ENCODE measurements around the gene SRSF3. TPM values are rescaled to one million over a fixed set of nuclear protein-coding genes. Genes with fewer than 3 reads are reported as not detected.
"Not testable (repeated sequence)": the region's sequence is repeated elsewhere in the genome, so short reads cannot be mapped to it uniquely, and the experiment has no call there.

The SRSF3 gene
- total RNA-seq, 1 experiment from 2014 or later, result 297 TPM

DNA sequence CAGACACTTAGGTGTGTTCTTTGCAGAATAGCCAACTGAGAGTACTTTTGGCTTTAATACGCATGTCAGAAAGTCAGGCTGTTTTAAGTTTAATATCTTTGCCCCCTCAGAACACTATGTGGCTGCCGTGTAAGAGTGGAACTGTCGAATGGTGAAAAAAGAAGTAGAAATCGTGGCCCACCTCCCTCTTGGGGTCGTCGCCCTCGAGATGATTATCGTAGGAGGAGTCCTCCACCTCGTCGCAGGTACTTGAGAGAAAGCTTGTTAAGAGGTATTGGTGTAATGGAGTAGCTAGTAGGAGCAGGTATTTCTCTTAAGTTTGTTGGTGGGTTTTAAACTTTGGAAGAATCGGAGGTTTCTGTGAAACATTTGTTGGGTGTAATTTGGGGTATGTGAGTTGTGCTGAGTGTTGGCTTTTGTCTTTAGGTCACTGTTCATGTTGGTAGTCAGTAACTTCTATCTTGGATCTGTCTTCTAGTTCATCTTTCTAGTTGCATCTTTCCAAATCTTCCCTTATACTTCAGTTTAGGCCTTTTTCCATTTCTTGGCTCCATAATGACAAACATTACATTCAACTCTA, 4.7 kb downstream of the SRSF3 start:
- TF ChIP-seq EZH2phosphoT487 (IDR thresholded peaks at IDR 0.05; ENCODE audit: borderline replicate concordance, low read length), result no peak
- TF ChIP-seq, protein P1, sequence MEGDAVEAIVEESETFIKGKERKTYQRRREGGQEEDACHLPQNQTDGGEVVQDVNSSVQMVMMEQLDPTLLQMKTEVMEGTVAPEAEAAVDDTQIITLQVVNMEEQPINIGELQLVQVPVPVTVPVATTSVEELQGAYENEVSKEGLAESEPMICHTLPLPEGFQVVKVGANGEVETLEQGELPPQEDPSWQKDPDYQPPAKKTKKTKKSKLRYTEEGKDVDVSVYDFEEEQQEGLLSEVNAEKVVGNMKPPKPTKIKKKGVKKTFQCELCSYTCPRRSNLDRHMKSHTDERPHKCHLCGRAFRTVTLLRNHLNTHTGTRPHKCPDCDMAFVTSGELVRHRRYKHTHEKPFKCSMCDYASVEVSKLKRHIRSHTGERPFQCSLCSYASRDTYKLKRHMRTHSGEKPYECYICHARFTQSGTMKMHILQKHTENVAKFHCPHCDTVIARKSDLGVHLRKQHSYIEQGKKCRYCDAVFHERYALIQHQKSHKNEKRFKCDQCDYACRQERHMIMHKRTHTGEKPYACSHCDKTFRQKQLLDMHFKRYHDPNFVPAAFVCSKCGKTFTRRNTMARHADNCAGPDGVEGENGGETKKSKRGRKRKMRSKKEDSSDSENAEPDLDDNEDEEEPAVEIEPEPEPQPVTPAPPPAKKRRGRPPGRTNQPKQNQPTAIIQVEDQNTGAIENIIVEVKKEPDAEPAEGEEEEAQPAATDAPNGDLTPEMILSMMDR (conservative IDR thresholded peaks at IDR 0.05; ENCODE audit: low read depth, low read length), result no peak
- TF ChIP-seq EZH2 (IDR thresholded peaks at IDR 0.05; ENCODE audit: low read length, unreplicated experiment), result no peak
- Histone ChIP-seq H3K27ac (ENCODE audit: low read length) (no peak overlapping the region), H3K27me3 (ENCODE audit: low read length) (no peaks in the 10 kb centered on the region), H3K4me3 (ENCODE audit: low read length) (peak overlapping the region; percentile 88), H2AFZ (ENCODE audit: low read length) (no peak overlapping the region), H3F3A (ENCODE audit: low read length, unreplicated experiment) (peaks cover 17% of the 10 kb centered on the region), H4K20me1 (ENCODE audit: low read length) (peaks cover 94% of the 10 kb centered on the region), H3K79me2 (ENCODE audit: low read length) (peaks cover 97% of the 10 kb centered on the region), H3K9me2 (replicated peaks; ENCODE audit: low read length) (no peaks in the 10 kb centered on the region), H3K36me3 (ENCODE audit: low read depth, low read length) (peaks cover 92% of the 10 kb centered on the region), H3K9ac (ENCODE audit: low read length) (no peak overlapping the region), H3K4me2 (ENCODE audit: low read length) (peak overlapping the region; percentile 89), H3K9me3 (ENCODE audit: low read length) (no peaks in the 10 kb centered on the region), H3K4me1 (ENCODE audit: insufficient read depth, low read length) (peaks cover 36% of the 10 kb centered on the region)
- no peak for DNase-seq
- no TSS peak for BruUV-seq (replicated peaks)
- intact Hi-C loops (cut with micrococcal nuclease), result no loop called here
- ChIA-PET CTCF (no interaction called here), POLR2A (ENCODE audit: unreplicated experiment) (interaction anchor here (0.7 to 0.8 kb wide), 2 partner anchors 13 to 478 kb away, joined by 3 read pairs; no protein-coding TSS in a partner anchor)
- ATAC-seq, result no peak

DNA sequence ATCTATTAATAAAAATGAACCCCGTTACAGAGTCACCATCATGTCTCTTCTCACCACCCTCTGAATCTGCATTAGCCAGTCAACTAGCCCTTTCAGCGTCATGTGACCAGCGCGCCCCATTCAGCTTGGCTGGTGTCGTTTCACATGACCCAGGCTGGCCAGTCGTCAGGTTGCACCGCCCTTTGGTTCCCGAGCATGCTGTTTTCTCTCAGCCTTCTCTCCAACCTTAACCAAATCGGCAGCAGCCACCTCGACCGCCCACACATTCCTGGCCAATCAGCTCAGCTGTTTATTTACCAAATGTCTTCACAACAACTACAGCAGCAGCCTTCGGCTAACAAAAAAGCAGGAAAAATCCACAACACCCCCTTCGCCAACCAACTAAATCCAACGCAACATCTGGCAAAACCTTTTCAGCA, 5.6 kb downstream of the SRSF3 start:
- Histone ChIP-seq H3F3A (ENCODE audit: low read length, unreplicated experiment) (peaks cover 24% of the 10 kb centered on the region), H3K4me3 (ENCODE audit: low read length) (no peak overlapping the region), H3K9me2 (replicated peaks; ENCODE audit: low read length) (no peaks in the 10 kb centered on the region), H3K27me3 (ENCODE audit: low read length) (no peaks in the 10 kb centered on the region), H2AFZ (ENCODE audit: low read length) (no peak overlapping the region), H3K9me3 (ENCODE audit: low read length) (no peaks in the 10 kb centered on the region), H4K20me1 (ENCODE audit: low read length) (peaks cover 99% of the 10 kb centered on the region), H3K9ac (ENCODE audit: low read length) (no peak overlapping the region), H3K4me1 (ENCODE audit: insufficient read depth, low read length) (peaks cover 34% of the 10 kb centered on the region), H3K36me3 (ENCODE audit: low read depth, low read length) (peaks cover 98% of the 10 kb centered on the region), H3K4me2 (ENCODE audit: low read length) (peak overlapping the region; percentile 89; the same call in 1 of the 2 replicates), H3K79me2 (ENCODE audit: low read length) (peaks cover 100% of the 10 kb centered on the region), H3K27ac (ENCODE audit: low read length) (no peak overlapping the region)
- no TSS peak for BruUV-seq (replicated peaks)
- DNase-seq, result no peak
- ChIA-PET POLR2A (ENCODE audit: unreplicated experiment) (interaction anchor here (0.6 kb wide), 1 partner anchor 98 kb away, joined by 3 read pairs; no protein-coding TSS in a partner anchor), CTCF (no interaction called here)
- no peak for ATAC-seq
- no peak for TF ChIP-seq EZH2 (IDR thresholded peaks at IDR 0.05; ENCODE audit: low read length, unreplicated experiment)
- TF ChIP-seq, protein P1 (conservative IDR thresholded peaks at IDR 0.05; ENCODE audit: low read depth, low read length), result no peak
- TF ChIP-seq EZH2phosphoT487 (IDR thresholded peaks at IDR 0.05; ENCODE audit: borderline replicate concordance, low read length), result no peak
- intact Hi-C loops (cut with micrococcal nuclease), result no loop called here

DNA sequence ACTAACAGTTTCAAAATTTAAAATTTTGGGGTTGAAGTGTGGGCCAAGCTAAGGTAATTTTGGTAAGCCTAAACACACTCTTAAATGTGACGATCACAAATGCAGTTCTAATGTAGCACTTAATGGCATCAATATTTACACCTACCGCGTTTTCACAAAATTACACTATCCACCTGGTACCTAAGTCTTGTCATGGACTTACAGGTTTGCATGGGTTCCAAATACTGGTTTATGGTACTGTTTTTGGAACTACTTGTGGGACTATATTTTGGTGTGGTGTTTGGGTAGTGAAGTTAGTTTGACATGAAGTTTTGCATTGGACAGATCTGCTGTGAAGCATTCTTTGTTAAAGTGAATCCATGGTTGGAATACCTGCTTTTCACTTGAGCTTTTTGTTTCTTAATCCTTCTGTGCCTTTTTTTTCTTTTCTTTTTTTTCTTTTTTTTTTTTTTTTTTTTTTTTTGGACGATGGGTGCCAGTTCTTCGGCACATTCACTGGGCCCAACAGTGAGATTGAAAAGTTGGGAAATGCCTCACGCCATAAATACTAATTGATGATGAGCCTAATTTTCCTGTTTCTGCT, 6.5 kb downstream of the SRSF3 start:
- no TSS peak for BruUV-seq (replicated peaks)
- Histone ChIP-seq H3K4me2 (ENCODE audit: low read length) (no peak overlapping the region), H3K9me2 (replicated peaks; ENCODE audit: low read length) (no peaks in the 10 kb centered on the region), H3F3A (ENCODE audit: low read length, unreplicated experiment) (peaks cover 28% of the 10 kb centered on the region), H2AFZ (ENCODE audit: low read length) (no peak overlapping the region), H3K36me3 (ENCODE audit: low read depth, low read length) (peaks cover 98% of the 10 kb centered on the region), H4K20me1 (ENCODE audit: low read length) (peaks cover 99% of the 10 kb centered on the region), H3K9ac (ENCODE audit: low read length) (no peak overlapping the region), H3K27me3 (ENCODE audit: low read length) (no peaks in the 10 kb centered on the region), H3K4me1 (ENCODE audit: insufficient read depth, low read length) (peaks cover 34% of the 10 kb centered on the region), H3K79me2 (ENCODE audit: low read length) (peaks cover 100% of the 10 kb centered on the region), H3K27ac (ENCODE audit: low read length) (no peak overlapping the region), H3K4me3 (ENCODE audit: low read length) (no peak overlapping the region), H3K9me3 (ENCODE audit: low read length) (no peaks in the 10 kb centered on the region)
- CTCF ChIA-PET, result interaction anchor here (0.6 kb wide), 1 partner anchor 292 kb away, joined by 11 read pairs; no protein-coding TSS in a partner anchor
- POLR2A ChIA-PET (ENCODE audit: unreplicated experiment), result interaction anchor here (0.6 kb wide), 1 partner anchor 236 kb away, joined by 14 read pairs; no protein-coding TSS in a partner anchor
- intact Hi-C loops (cut with micrococcal nuclease), result no loop called here
- DNase-seq, result no peak
- no peak for ATAC-seq
- no peak for TF ChIP-seq EZH2 (IDR thresholded peaks at IDR 0.05; ENCODE audit: low read length, unreplicated experiment)
- TF ChIP-seq EZH2phosphoT487 (IDR thresholded peaks at IDR 0.05; ENCODE audit: borderline replicate concordance, low read length), result no peak
- TF ChIP-seq, protein P1 (conservative IDR thresholded peaks at IDR 0.05; ENCODE audit: low read depth, low read length), result no peak

DNA sequence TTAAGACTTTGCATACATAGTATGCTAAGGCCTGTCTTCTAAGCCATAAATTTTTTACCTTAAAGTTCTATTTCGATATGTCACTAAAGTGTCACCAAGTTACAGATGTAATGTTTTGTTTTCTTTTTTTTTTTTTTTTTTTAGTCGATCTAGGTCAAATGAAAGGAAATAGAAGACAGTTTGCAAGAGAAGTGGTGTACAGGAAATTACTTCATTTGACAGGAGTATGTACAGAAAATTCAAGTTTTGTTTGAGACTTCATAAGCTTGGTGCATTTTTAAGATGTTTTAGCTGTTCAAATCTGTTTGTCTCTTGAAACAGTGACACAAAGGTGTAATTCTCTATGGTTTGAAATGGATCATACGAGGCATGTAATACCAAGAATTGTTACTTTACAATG, 7.7 kb downstream of the SRSF3 start:
- POLR2A ChIA-PET (ENCODE audit: unreplicated experiment); BruUV-seq (replicated peaks); H3K27ac ChIP-seq (ENCODE audit: low read length); H3K9me3 ChIP-seq (ENCODE audit: low read length); H3K9ac ChIP-seq (ENCODE audit: low read length); DNase-seq; intact Hi-C loops (cut with micrococcal nuclease); H2AFZ ChIP-seq (ENCODE audit: low read length); H3K9me2 ChIP-seq (replicated peaks; ENCODE audit: low read length); H3K4me3 ChIP-seq (ENCODE audit: low read length); H3K27me3 ChIP-seq (ENCODE audit: low read length); H3K4me2 ChIP-seq (ENCODE audit: low read length); CTCF ChIA-PET; ATAC-seq: not testable (repeated sequence)
- Histone ChIP-seq H3K79me2 (ENCODE audit: low read length) (peaks cover 96% of the 10 kb centered on the region), H4K20me1 (ENCODE audit: low read length) (peaks cover 95% of the 10 kb centered on the region), H3K36me3 (ENCODE audit: low read depth, low read length) (peaks cover 95% of the 10 kb centered on the region), H3K4me1 (ENCODE audit: insufficient read depth, low read length) (peaks cover 34% of the 10 kb centered on the region), H3F3A (ENCODE audit: low read length, unreplicated experiment) (peaks cover 35% of the 10 kb centered on the region)
